ENCODE measurements around the gene SAPCD2. TPM values are rescaled to one million over a fixed set of nuclear protein-coding genes. Genes with fewer than 3 reads are reported as not detected.

Gene SAPCD2
- total and polyA plus RNA-seq, 2 experiments from 2014 or later, result 13.4 to 60.3 TPM

GRCh38 chr9:137020771-137021567 lies 49.4 kb downstream of the SAPCD2 start:
- peaks cover 4% of the 10 kb centered on the region; the same call in 1 of the 2 replicates for H3K4me1 ChIP-seq (ENCODE audit: insufficient read depth)
- Mint-ChIP-seq H3K27ac (no peak overlapping the region), H3K4me1 (no peaks in the 10 kb centered on the region; the same call in 2 of the 3 replicates), H3K27me3 (ENCODE audit: insufficient read depth, low read depth, poor library complexity) (peaks cover 11% of the 10 kb centered on the region), H3K36me3 (ENCODE audit: low read depth) (peaks cover 2% of the 10 kb centered on the region; the same call in 1 of the 3 replicates), H3K4me3 (no peak overlapping the region), H3K9me3 (no peaks in the 10 kb centered on the region)
- H3K79me2 ChIP-seq (replicated peaks; ENCODE audit: insufficient read depth), result no peaks in the 10 kb centered on the region
- no peaks in the 10 kb centered on the region for H3K27me3 ChIP-seq (ENCODE audit: insufficient read depth)
- 0 out of 2 replicates have a peak, but pooled peaks cover 3% of the 10 kb centered on the region for H3F3A ChIP-seq (replicated peaks; ENCODE audit: low read depth)
- DNase-seq (ENCODE audit: low spot score) (no peak), ATAC-seq (no peak)
- H4K20me1 ChIP-seq (replicated peaks; ENCODE audit: insufficient read depth), result no peaks in the 10 kb centered on the region
- no peaks in the 10 kb centered on the region for H3K36me3 ChIP-seq (ENCODE audit: insufficient read depth)
- H3K27ac ChIP-seq (ENCODE audit: low read depth), result no peak overlapping the region
- no peaks in the 10 kb centered on the region for H3K9me2 ChIP-seq (ENCODE audit: insufficient read depth)
- H3K4me2 ChIP-seq, result no peak overlapping the region
- H3K4me3 ChIP-seq, result no peak overlapping the region
- no peak for TF ChIP-seq EZH2 (IDR thresholded peaks at IDR 0.05; ENCODE audit: low read depth, unreplicated experiment)
- TF ChIP-seq CTCF (conservative IDR thresholded peaks at IDR 0.05; ENCODE audit: low read depth in 2 of 2), result no peak
- no peak for TF ChIP-seq EZH2phosphoT487 (IDR thresholded peaks at IDR 0.05; ENCODE audit: unreplicated experiment)
- TF ChIP-seq POLR2AphosphoS5 (IDR thresholded peaks at IDR 0.05; ENCODE audit: low read depth), result no peak
- no peak for TF ChIP-seq JUNB (IDR thresholded peaks at IDR 0.05; ENCODE audit: unreplicated experiment)
- TF ChIP-seq REST (IDR thresholded peaks at IDR 0.05; ENCODE audit: unreplicated experiment), result no peak
- no peak overlapping the region for H2AFZ ChIP-seq

GRCh38 chr9:137019891-137020683 lies 50.3 kb downstream of the SAPCD2 start:
- ATAC-seq, result peak; percentile 15
- no peaks in the 10 kb centered on the region for H3K79me2 ChIP-seq (replicated peaks; ENCODE audit: insufficient read depth)
- no peaks in the 10 kb centered on the region for H3K36me3 ChIP-seq (ENCODE audit: insufficient read depth)
- no peak overlapping the region for H3K4me3 ChIP-seq
- H2AFZ ChIP-seq, result no peak overlapping the region
- no peak overlapping the region for H3K4me3 Mint-ChIP-seq
- H3K4me1 Mint-ChIP-seq, result no peaks in the 10 kb centered on the region; the same call in 2 of the 3 replicates
- DNase-seq (ENCODE audit: low spot score), result peak; percentile 51
- H3F3A ChIP-seq (replicated peaks; ENCODE audit: low read depth), result 0 out of 2 replicates have a peak, but pooled peaks cover 3% of the 10 kb centered on the region
- no peak overlapping the region; the same call in 1 of the 2 replicates for H3K27ac Mint-ChIP-seq
- H4K20me1 ChIP-seq (replicated peaks; ENCODE audit: insufficient read depth), result no peaks in the 10 kb centered on the region
- peaks cover 11% of the 10 kb centered on the region for H3K27me3 Mint-ChIP-seq (ENCODE audit: insufficient read depth, low read depth, poor library complexity)
- no peaks in the 10 kb centered on the region for H3K9me3 Mint-ChIP-seq
- no peaks in the 10 kb centered on the region for H3K9me2 ChIP-seq (ENCODE audit: insufficient read depth)
- peaks cover 2% of the 10 kb centered on the region; the same call in 1 of the 3 replicates for H3K36me3 Mint-ChIP-seq (ENCODE audit: low read depth)
- H3K4me2 ChIP-seq, result no peak overlapping the region
- peaks cover 4% of the 10 kb centered on the region; the same call in 1 of the 2 replicates for H3K4me1 ChIP-seq (ENCODE audit: insufficient read depth)
- H3K27ac ChIP-seq (ENCODE audit: low read depth), result no peak overlapping the region
- no peaks in the 10 kb centered on the region for H3K27me3 ChIP-seq (ENCODE audit: insufficient read depth)
- TF ChIP-seq ETS1 (IDR thresholded peaks at IDR 0.05), result no peak
- no peak for TF ChIP-seq EZH2 (IDR thresholded peaks at IDR 0.05; ENCODE audit: low read depth, unreplicated experiment)
- no peak for TF ChIP-seq ZNF114 (CRISPR knock-in tag; IDR thresholded peaks at IDR 0.05)
